ENCODE data around the gene NUDT16L1. TPM values are rescaled to one million over a fixed set of nuclear protein-coding genes. Genes with fewer than 3 reads are reported as not detected.

Gene NUDT16L1
- total and polyA plus RNA-seq, 2 of the 8 experiments (the other 6 are each of a cell fraction or from before 2014, with no cell fraction given) = 34.8 to 77.3 TPM

DNA sequence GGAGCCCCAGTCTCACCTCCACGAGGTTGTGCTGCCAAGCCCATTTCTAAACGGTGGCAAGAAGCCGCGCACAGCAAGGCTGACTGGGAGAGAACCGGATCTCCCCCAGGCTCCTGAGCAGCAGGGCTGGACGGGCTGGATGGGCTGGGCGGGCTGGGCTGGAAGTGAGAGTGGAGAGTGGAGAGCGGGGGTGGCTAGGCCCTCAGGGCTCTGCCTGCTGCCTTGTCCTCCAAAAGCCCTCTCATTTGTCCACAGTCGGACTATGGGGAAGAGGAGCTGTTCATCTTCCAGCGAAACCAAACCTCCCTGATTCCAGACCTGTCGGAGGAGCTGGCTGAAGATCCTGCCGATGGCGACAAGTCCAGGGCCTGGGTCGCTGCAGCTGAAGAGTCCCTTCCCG, 44.2 kb downstream of the NUDT16L1 start:
- Histone ChIP-seq H2BK5ac (ENCODE audit: low read depth, low read length) (no peak overlapping the region), H3K18ac (ENCODE audit: extremely low read depth, low read length) (no peak overlapping the region), H2AK5ac (ENCODE audit: low read depth, low read length) (no peak overlapping the region), H4K5ac (ENCODE audit: insufficient read length, low read depth, low read length) (no peak overlapping the region), H2BK15ac (ENCODE audit: low read length) (no peak overlapping the region; the same call in 1 of the 2 replicates), H3K27ac (ENCODE audit: low read depth, low read length) (no peak overlapping the region), H3K14ac (ENCODE audit: insufficient read length) (no peak overlapping the region), H2AFZ (ENCODE audit: low read length) (no peak overlapping the region), H4K20me1 (replicated peaks in 1 of 2; ENCODE audit: control insufficient read depth in 1 of 2, insufficient read depth in 2 of 2, low read length in 2 of 2) (no peaks in the 10 kb centered on the region), H2BK20ac (ENCODE audit: low read length) (no peak overlapping the region), H3K4me3 (ENCODE audit: extremely low read depth in 1 of 4, insufficient read depth in 2 of 4, low read depth in 3 of 4, low read length in 4 of 4) (no peak overlapping the region), H3K79me1 (ENCODE audit: low read depth, low read length) (no peaks in the 10 kb centered on the region), H3K56ac (replicated peaks; ENCODE audit: insufficient read length, low read depth, low read length) (no peak overlapping the region), H4K8ac (ENCODE audit: extremely low read depth, insufficient read depth, low read length) (no peak overlapping the region), H3K9me3 (ENCODE audit: insufficient read depth in 2 of 2, low read depth in 1 of 2, low read length in 1 of 2) (no peaks in the 10 kb centered on the region), H3K23ac (ENCODE audit: insufficient read length) (no peak overlapping the region), H3K4ac (replicated peaks; ENCODE audit: insufficient read length, low read depth, low read length) (no peak overlapping the region), H3K36me3 (ENCODE audit: control insufficient read depth in 2 of 4, insufficient read depth in 4 of 4, low read length in 3 of 4) (no peaks in the 10 kb centered on the region), H3K4me2 (ENCODE audit: insufficient read depth in 1 of 2, low read depth in 2 of 2, low read length in 2 of 2) (no peak overlapping the region), H2BK12ac (ENCODE audit: low read depth, low read length) (no peak overlapping the region), H3K4me1 (replicated peaks in 1 of 4; ENCODE audit: control insufficient read depth in 3 of 4, insufficient read depth in 4 of 4, low read length in 3 of 4) (peaks cover 0 to 4% (median 0%) of the 10 kb centered on the region in 4 experiments; a peak in 2 of 7 replicates), H3K27me3 (replicated peaks in 1 of 4; ENCODE audit: control insufficient read depth in 3 of 4, extremely low read depth in 1 of 4, insufficient read depth in 3 of 4, low read length in 3 of 4) (peaks cover 0 to 4% (median under 1%) of the 10 kb centered on the region in 4 experiments; a peak in 2 of 7 replicates), H3K23me2 (ENCODE audit: low read depth, low read length) (peaks cover 10% of the 10 kb centered on the region; the same call in 1 of the 2 replicates), H2BK120ac (replicated peaks; ENCODE audit: low read depth, low read length) (no peak overlapping the region), H3K9ac (replicated peaks in 1 of 4; ENCODE audit: extremely low read depth in 1 of 4, low read depth in 3 of 4, low read length in 3 of 4) (no peak overlapping the region), H3K79me2 (ENCODE audit: control insufficient read depth in 1 of 2, insufficient read depth in 2 of 2, low read length in 2 of 2) (peaks cover under 1 to 11% of the 10 kb centered on the region in 2 experiments; a peak in 3 of 4 replicates), H4K91ac (replicated peaks; ENCODE audit: insufficient read length, low read length) (no peak overlapping the region)
- no peak for DNase-seq (ENCODE audit: low read depth in 1 of 2, low spot score in 2 of 2)
- ChIA-PET CTCF (ENCODE audit: partially characterized antibody) (interaction anchor here (0.6 to 2.1 kb wide), 5 partner anchors 9 to 28 kb away, joined by 3 to 6 read pairs (median 3); no protein-coding TSS in a partner anchor), POLR2A (ENCODE audit: partially characterized antibody) (interaction anchor here (0.9 to 5.0 kb wide), 6 partner anchors 10 to 64 kb away, joined by 3 to 30 read pairs (median 4); no protein-coding TSS in a partner anchor)
- no peak for FAIRE-seq
- WGBS, 2 experiments (ENCODE audit: extremely low coverage in 1 of 2, insufficient coverage in 1 of 2, insufficient read length in 1 of 2, insufficient replicate concordance in 2 of 2, low coverage in 1 of 2, low lambda C conversion rate in 2 of 2, missing lambda C conversion rate in 1 of 2) = 87% methylated on average over 12 of the region's 15 CpGs; no CpG with 5 or more reads in 1 of the 2 experiments
- no peak for TF ChIP-seq SAP30 (IDR thresholded peaks at IDR 0.05; ENCODE audit: insufficient read depth, insufficient replicate concordance, low read length)
- TF ChIP-seq MAX (IDR thresholded peaks at IDR 0.05) = no peak
- no peak for TF ChIP-seq SIX5 (IDR thresholded peaks at IDR 0.05; ENCODE audit: low read depth, low read length)
- no peak for TF ChIP-seq KDM1A (IDR thresholded peaks at IDR 0.05; ENCODE audit: borderline replicate concordance, low read length)
- TF ChIP-seq POU5F1 (IDR thresholded peaks at IDR 0.05; ENCODE audit: low read depth, low read length) = no peak
- no peak for TF ChIP-seq SIRT6 (IDR thresholded peaks at IDR 0.05; ENCODE audit: low read length)
- TF ChIP-seq BRCA1 (IDR thresholded peaks at IDR 0.05; ENCODE audit: low read depth, low read length) = no peak
- no peak for TF ChIP-seq CHD1 (IDR thresholded peaks at IDR 0.05; ENCODE audit: low read depth, low read length)
- TF ChIP-seq SP2 (IDR thresholded peaks at IDR 0.05; ENCODE audit: low read length) = no peak
- no peak for TF ChIP-seq EGR1 (IDR thresholded peaks at IDR 0.05; ENCODE audit: borderline replicate concordance, low read depth, low read length)

All from H1 (cell line).